GM19463 (cell line): ENCODE measurements around the gene AP1G2.
"Not testable (repeated sequence)": the region's sequence is repeated elsewhere in the genome, so short reads cannot be mapped to it uniquely, and the experiment has no call there.

Experiments
- ATAC-seq: cut with Tn5 transposase; IDR thresholded peaks from one replicate; pipeline ENCODE4 v1.9.1; 2021; ENCODE audit warnings: mild to moderate bottlenecking, moderate library complexity; ENCODE audit not compliant: unreplicated experiment

The AP1G2 gene

GRCh38 chr14:23600322-23600707, 32.7 kb upstream of the AP1G2 start:
- no peak for ATAC-seq

- not testable (repeated sequence) for ATAC-seq
These were observed 26.6 kb upstream of the AP1G2 start for GRCh38 chr14:23594191-23594590.

- no peak for ATAC-seq
These were observed 22.6 kb upstream of the AP1G2 start for GRCh38 chr14:23590198-23590597.

- ATAC-seq: no peak
These were observed 22.0 kb upstream of the AP1G2 start for GRCh38 chr14:23589606-23590005.

- peak; percentile 97 for ATAC-seq
These were observed 21.4 kb upstream of the AP1G2 start for GRCh38 chr14:23588884-23589598.

GRCh38 chr14:23584527-23585203, 17.1 kb upstream of the AP1G2 start:
- ATAC-seq: not testable (repeated sequence)

- ATAC-seq: not testable (repeated sequence)
These were observed 16.4 kb upstream of the AP1G2 start for GRCh38 chr14:23583761-23584526.

GRCh38 chr14:23582906-23583760, 15.5 kb upstream of the AP1G2 start:
- no peak for ATAC-seq

- ATAC-seq: no peak
These were observed 13.3 kb upstream of the AP1G2 start for GRCh38 chr14:23580948-23581281.

GRCh38 chr14:23580152-23580926, 12.7 kb upstream of the AP1G2 start:
- no peak for ATAC-seq

GRCh38 chr14:23579739-23580138, 12.1 kb upstream of the AP1G2 start:
- no peak for ATAC-seq

- no peak for ATAC-seq
These were observed 11.7 kb upstream of the AP1G2 start for GRCh38 chr14:23579311-23579630.

GRCh38 chr14:23578560-23579310, 11.1 kb upstream of the AP1G2 start, which contains the start of gene JPH4:
Gene JPH4, minus strand, starts transcription at chr14:23578790. Its CDS starts 1,337 bp downstream, at chr14:23577453.
- ATAC-seq: no peak

- ATAC-seq: no peak
These were observed 10.3 kb upstream of the AP1G2 start for GRCh38 chr14:23577710-23578392.

GRCh38 chr14:23577004-23577681, 9.6 kb upstream of the AP1G2 start:
- ATAC-seq: no peak

- no peak for ATAC-seq
These were observed 5.9 kb upstream of the AP1G2 start for GRCh38 chr14:23573384-23574015.

GRCh38 chr14:23572836-23573235, 5.2 kb upstream of the AP1G2 start:
- ATAC-seq: no peak

GRCh38 chr14:23572524-23572828, 4.9 kb upstream of the AP1G2 start:
- ATAC-seq: no peak
